Mesodermal cell (in vitro differentiated cells): ENCODE data around the gene SCG5. TPM values are rescaled to one million over a fixed set of nuclear protein-coding genes. Genes with fewer than 3 reads are reported as not detected.
"Not testable (repeated sequence)": the region's sequence is repeated elsewhere in the genome, so short reads cannot be mapped to it uniquely, and the experiment has no call there.

Experiments
- H3K27ac ChIP-seq: 2 replicates; pipeline ENCODE4 v1.7.0; 2013; ENCODE audit warnings: mild to moderate bottlenecking, low read depth, low read length, moderate library complexity; ENCODE audit not compliant: severe bottlenecking
- H3K36me3 ChIP-seq: 2 replicates; pipeline ENCODE4 v1.7.1; 2013; ENCODE audit warnings: mild to moderate bottlenecking, low read length, moderate library complexity; ENCODE audit not compliant: control insufficient read depth, insufficient read depth
- H3K4me1 ChIP-seq: one replicate; pipeline ENCODE4 v1.7.1; 2013; ENCODE audit warnings: mild to moderate bottlenecking, low read length; ENCODE audit not compliant: insufficient read depth, control insufficient read depth, poor library complexity, severe bottlenecking
- H3K4me3 ChIP-seq: 2 replicates; pipeline ENCODE4 v1.7.0; 2013; ENCODE audit warnings: low read length, control low read depth, mild to moderate bottlenecking; ENCODE audit not compliant: insufficient read depth, poor library complexity, severe bottlenecking; ENCODE audit errors: extremely low read depth
- H3K9me3 ChIP-seq: 2 replicates; pipeline ENCODE4 v1.7.1; 2013; ENCODE audit warnings: mild to moderate bottlenecking, low read length, moderate library complexity; ENCODE audit not compliant: control insufficient read depth
- WGBS, 2 experiments: methylation state at CpG; one replicate each; pipeline ENCODE4 v1.1.5; 2013; ENCODE audit warnings: missing lambda C conversion rate in 2 of 2; ENCODE audit not compliant: insufficient coverage in 2 of 2; 5-methylcytosine and 5-hydroxymethylcytosine counted together
- polyA plus RNA-seq, 2 experiments: library from polyadenylated mRNA; stranded (reverse); fragments of 50-300 nt; gene quantifications; one replicate each; pipeline ENCODE4 v1.2.3, GENCODE V29; 2013

SCG5 gene, protein sequence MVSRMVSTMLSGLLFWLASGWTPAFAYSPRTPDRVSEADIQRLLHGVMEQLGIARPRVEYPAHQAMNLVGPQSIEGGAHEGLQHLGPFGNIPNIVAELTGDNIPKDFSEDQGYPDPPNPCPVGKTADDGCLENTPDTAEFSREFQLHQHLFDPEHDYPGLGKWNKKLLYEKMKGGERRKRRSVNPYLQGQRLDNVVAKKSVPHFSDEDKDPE
- 4.3 TPM for polyA plus RNA-seq (2013, experiment 1 of 2)
- 3.7 TPM for polyA plus RNA-seq (2013, experiment 2 of 2)

DNA sequence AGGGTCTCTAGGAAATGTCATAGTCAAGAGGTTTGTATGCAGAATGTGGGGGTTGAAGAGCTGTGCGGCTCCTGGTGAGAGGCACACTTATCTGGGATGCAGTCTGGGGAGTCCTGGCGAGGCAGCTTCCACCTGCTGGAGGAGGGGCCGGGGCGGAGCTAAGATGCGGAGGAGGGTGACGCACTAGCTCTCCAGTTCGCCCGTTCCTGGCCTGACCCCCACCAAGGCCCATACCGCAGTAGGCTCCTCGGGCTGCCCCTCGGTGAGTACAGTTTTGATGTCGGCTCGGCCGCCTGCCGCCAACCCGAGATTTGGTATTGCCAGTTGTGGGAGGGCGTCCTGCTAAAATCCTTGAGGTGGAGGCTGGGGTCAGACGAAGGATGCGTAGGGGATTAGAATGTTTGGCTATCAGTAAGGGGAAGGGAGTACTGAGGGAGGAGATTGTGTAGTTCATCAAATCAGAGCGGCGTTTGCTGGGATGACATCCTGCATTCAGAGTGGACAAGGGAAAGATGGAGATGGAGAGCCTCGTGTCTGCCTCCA, at the start of gene SCG5:
TSS of gene SCG5 (plus strand) at position 194 of the 543 bp plus-strand sequence. CDS start 1,883 bp downstream, outside the sequence.
- 27 to 30% methylated on average over 16 of the region's 22 CpGs for WGBS, 2 experiments

DNA sequence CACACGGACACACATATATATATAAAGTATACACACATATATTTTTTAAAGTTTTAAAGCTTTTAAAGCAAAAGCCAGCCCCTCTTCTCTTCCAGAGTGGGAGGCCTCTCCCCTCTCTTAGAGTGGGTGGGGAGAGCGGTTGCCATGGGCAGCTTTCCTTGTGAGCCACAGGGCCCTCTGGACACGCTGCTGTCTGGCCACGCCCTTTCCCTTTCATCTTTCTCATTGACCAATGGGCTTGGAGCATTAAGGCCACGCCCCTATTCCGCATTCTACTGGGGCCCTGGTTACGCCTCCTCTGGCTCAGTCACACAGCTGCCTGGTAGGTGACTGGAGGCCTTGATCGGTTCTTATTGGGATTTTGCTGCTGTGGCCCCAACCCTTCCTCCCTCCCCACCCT, 48.4 kb upstream of the SCG5 start, which contains the start of gene GOLGA8N:
TSS of gene GOLGA8N (plus strand) at position 306 of the 400 bp plus-strand sequence.
- not testable (repeated sequence) for H3K4me3 ChIP-seq, H3K36me3 ChIP-seq, H3K27ac ChIP-seq, H3K9me3 ChIP-seq, H3K4me1 ChIP-seq
- WGBS, 2 experiments = no CpG with 5 or more reads among the region's 8 CpGs

More for the DNA sequence above, at the start of gene SCG5:
- peaks cover 7% of the 10 kb centered on the region for H3K4me1 ChIP-seq
- no peak within 1 kb of the TSS for H3K4me3 ChIP-seq
- no peak within 1 kb of the TSS for H3K27ac ChIP-seq
- H3K36me3 ChIP-seq = peaks cover 23% of the 10 kb centered on the region
- no peaks in the 10 kb centered on the region for H3K9me3 ChIP-seq

DNA sequence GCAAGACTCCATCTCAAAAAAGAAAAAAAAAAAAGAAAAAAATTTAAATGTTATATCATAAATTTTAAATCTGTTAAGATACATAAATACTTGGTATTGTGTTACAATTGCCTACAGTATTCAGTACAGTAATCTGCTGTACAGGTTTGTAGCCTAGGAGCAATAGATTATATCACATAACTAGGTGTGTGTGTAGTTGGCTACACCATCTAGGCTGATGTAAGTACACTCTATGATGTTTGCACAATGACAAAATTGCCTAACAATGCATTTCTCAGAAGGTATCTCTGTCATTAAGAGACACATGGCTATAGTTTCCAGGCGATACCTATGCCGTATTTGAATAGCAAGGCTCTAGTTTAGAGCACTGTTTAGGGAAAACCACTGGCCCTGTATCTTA, 32.0 kb upstream of the SCG5 start:
- H3K27ac ChIP-seq, H3K36me3 ChIP-seq, H3K4me3 ChIP-seq, H3K4me1 ChIP-seq, H3K9me3 ChIP-seq: not testable (repeated sequence)
- no CpG with 5 or more reads among the region's 2 CpGs for WGBS, 2 experiments

DNA sequence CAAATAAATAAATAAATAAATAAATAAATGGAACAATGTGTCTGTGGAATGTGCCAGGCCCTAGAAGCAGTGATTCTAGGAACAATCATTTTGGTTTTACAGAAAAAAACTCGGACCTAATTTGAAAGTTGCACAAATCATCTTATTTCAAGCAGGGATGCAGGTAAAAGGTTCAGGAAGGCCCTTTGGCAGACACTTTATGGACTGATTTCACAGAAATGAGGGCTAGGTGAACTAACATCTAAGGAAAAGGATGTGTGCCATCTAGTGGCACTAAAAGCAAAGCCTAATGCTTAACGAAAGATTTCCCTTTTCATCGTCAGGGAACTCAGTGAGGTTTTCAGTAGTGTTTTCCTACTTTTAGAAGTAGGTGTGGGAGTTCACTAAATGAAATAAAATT, 30.8 kb upstream of the SCG5 start:
- WGBS, 2 experiments = 0% methylated on average over 1 of the region's 3 CpGs; no CpG with 5 or more reads in 1 of the 2 experiments
- H3K27ac ChIP-seq, H3K4me3 ChIP-seq, H3K36me3 ChIP-seq, H3K4me1 ChIP-seq, H3K9me3 ChIP-seq: not testable (repeated sequence)

- H3K36me3 ChIP-seq, H3K9me3 ChIP-seq, H3K4me1 ChIP-seq: not testable (repeated sequence)
- peak overlapping the region; percentile 57 for H3K4me3 ChIP-seq
- WGBS, 2 experiments = no CpG with 5 or more reads among the region's 16 CpGs
- peak overlapping the region; percentile 82 for H3K27ac ChIP-seq
Measured at GRCh38 chr15:32614712-32615050, 26.8 kb upstream of the SCG5 start.

DNA sequence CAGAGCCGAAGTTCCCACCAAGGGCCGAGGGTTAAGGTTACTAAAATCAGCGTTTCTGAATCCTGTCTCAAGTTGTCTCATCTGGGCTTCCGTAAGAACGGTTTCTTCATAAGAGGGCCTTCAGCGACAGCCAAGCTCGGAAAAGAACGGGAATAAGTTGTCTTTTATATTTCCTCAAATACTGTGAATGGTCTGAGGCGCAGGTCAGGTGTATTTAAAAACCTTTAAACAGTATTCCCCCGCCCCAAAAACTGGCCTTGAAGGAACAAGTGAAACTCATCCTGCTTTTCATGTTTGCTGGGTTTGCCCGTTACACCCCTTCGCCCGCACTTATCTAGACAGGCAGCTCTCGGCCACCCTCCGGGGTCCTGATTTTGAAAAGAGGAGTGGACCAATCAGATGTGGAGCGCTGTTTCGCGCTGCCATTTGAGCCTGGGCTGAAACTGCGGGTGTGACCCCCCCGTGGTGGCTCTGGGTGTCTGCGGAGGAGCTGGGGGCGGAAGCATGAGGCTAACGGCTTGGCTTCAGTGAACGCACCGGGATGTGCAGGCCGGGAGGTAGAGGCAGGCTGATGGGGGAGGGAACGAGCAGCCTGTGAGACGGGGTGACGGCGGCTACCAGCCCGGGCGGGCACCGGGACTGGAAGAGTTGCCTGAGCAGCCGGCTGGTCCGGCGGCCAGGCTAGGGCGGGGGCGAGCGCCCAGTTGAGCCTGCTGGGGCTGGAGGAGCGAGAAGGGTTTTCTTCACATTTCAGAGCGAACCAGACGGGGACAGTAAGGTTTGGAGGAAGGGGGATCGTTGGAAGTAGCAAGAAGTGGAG, 26.2 kb upstream of the SCG5 start, which contains the start of gene ARHGAP11A:
TSS of gene ARHGAP11A (plus strand) at position 454 of the 820 bp plus-strand sequence. CDS start 708 bp downstream, outside the sequence.
- peak within 1 kb of the TSS; percentile 82 for H3K27ac ChIP-seq
- H3K36me3 ChIP-seq, H3K4me1 ChIP-seq, H3K9me3 ChIP-seq: not testable (repeated sequence)
- whole genome bisulfite sequencing, 2 experiments = 0% methylated on average over 4 to 8 of the region's 43 CpGs
- peak within 1 kb of the TSS; percentile 57 for H3K4me3 ChIP-seq

GRCh38 chr15:32615871-32616426, 25.6 kb upstream of the SCG5 start:
- Histone ChIP-seq H3K27ac (peak overlapping the region; percentile 67), H3K4me3 (peak overlapping the region; percentile 57)
- 0% methylated on average over 4 to 8 of the region's 24 CpGs for WGBS, 2 experiments
- not testable (repeated sequence) for H3K4me1 ChIP-seq, H3K36me3 ChIP-seq, H3K9me3 ChIP-seq

DNA sequence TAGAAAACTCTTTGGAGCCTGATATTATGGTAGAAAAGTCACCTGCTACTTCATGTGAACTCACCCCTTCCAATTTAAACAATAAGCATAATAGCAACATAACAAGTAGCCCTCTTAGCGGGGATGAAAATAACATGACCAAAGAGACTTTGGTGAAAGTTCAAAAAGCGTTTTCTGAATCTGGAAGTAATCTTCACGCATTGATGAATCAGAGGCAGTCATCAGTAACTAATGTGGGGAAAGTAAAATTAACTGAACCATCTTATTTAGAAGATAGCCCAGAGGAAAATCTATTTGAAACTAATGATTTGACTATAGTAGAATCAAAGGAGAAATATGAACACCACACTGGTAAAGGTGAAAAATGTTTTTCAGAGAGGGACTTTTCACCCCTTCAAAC, 5.1 kb upstream of the SCG5 start:
- Histone ChIP-seq H3K4me3 (no peak overlapping the region), H3K27ac (no peak overlapping the region), H3K9me3 (no peaks in the 10 kb centered on the region), H3K4me1 (no peaks in the 10 kb centered on the region), H3K36me3 (peaks cover 56% of the 10 kb centered on the region)
- 100% methylated on average over 2 to 3 of the region's 3 CpGs for WGBS, 2 experiments

DNA sequence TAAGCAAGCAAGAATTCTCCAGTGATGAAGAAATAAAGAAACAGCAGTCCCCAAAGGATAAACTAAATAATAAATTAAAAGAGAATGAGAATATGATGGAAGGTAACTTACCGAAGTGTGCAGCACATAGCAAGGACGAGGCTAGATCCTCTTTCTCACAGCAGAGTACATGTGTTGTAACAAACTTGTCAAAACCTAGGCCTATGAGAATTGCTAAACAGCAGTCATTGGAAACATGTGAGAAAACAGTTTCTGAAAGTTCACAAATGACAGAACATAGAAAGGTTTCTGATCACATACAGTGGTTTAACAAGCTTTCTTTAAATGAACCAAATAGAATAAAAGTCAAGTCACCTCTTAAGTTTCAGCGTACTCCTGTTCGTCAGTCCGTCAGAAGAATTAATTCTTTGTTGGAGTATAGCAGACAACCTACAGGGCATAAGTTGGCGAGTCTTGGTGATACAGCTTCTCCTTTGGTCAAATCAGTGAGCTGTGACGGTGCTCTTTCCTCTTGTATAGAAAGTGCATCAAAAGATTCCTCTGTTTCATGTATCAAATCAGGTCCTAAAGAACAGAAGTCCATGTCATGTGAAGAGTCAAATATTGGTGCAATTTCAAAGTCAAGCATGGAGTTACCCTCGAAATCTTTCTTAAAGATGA, 4.5 kb upstream of the SCG5 start:
- no peak overlapping the region for H3K27ac ChIP-seq
- H3K36me3 ChIP-seq = peaks cover 56% of the 10 kb centered on the region
- no peaks in the 10 kb centered on the region for H3K4me1 ChIP-seq
- WGBS, 2 experiments = 98 to 100% methylated on average over 2 to 7 of the region's 8 CpGs
- no peaks in the 10 kb centered on the region for H3K9me3 ChIP-seq
- H3K4me3 ChIP-seq = no peak overlapping the region

- Histone ChIP-seq H3K4me1 (no peaks in the 10 kb centered on the region), H3K36me3 (peaks cover 56% of the 10 kb centered on the region), H3K27ac (no peak overlapping the region), H3K9me3 (no peaks in the 10 kb centered on the region), H3K4me3 (no peak overlapping the region)
- no CpG with 5 or more reads among the region's 1 CpG for WGBS, 2 experiments
Measured at GRCh38 chr15:32637704-32638103, 3.8 kb upstream of the SCG5 start.
